HS-27A (cell line): ENCODE measurements around the gene KCP.

Experiments used
- DNase-seq: peaks from one replicate; pipeline ENCODE4 v3.0.0-alpha.2; 2012; ENCODE audit warnings: low read depth, missing footprints

KCP gene

GRCh38 chr7:128906766-128907559 is 3.5 kb downstream of the KCP start:
- no peak for DNase-seq

DNA sequence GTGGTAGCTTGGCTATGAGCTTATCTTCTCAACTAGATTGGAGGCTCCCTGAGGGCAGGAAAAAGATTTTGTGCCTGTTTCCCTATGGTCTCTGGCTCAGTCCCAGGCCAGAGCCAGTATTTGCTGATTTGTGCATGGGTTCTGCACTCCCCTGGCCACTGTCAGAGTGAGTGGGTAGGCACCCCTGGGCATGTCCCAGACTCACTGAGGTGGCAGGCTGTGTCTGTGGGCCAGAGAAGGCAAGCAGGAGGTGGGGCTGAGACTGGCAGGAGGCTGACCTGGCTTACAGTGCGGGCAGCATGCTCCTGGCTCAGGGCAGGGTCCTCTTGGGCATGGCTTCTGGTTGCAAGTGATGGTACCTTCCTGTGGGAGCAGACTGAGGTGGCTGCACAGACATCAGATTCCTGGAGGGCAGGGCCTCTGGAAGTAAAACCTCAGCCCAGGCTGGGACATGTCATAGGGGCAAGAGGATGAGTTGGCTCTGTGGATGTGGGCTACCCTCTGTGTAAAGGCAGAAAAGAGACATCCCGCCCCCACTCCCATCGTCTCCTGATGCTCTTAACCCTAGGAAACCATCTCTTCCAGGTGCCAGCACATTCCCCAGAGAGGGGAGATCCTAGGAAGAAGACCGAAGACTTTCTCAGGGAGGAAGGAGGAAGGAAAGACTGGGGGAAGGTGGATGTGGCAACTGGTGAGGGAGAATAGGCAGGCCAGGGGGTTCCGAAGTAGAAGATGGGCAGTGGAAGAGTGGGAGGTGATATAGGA is 4.3 kb downstream of the KCP start:
- DNase-seq = no peak

GRCh38 chr7:128904381-128905197 is 5.9 kb downstream of the KCP start:
- no peak for DNase-seq

GRCh38 chr7:128903621-128904361 is 6.7 kb downstream of the KCP start:
- DNase-seq = no peak

DNA sequence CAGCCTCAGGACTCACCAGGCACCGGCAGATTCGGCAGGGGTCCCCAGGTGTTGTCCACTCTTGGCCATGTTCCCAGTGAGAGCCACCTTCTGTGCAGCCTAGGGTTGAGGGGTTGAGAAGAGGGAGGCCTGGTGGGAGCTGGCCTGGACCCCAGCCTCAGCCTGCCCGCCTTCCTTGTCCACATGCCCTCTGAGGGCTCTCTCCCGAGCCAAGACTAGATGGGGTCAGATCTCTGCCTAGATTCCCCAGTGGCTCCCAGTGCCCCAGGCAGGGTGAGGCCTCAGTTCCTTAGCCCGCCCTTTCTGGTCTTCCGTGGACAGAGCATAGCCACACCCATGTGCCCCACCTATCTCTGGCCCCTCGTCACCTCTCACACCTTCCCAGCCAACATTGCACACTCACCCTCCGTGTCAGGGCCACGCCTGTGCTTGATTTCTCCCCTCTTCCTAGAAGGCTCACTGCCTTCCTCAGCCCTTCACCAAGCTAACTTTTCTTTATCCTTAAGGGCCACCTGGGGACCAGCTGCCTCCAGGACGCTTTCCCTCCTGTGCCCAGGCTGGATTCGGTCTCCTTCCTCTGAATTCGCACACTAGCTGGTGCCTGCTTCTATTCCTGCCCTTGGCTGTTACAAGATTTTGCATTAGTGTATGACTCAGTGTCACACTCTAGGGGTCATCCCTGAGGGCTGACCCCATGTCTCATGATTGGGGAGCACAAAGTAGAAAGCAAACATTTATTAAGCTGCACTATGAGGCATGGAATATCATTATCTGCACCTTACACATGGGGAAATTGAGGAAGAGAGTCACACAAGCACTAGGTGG is 7.5 kb downstream of the KCP start:
- DNase-seq = no peak

DNA sequence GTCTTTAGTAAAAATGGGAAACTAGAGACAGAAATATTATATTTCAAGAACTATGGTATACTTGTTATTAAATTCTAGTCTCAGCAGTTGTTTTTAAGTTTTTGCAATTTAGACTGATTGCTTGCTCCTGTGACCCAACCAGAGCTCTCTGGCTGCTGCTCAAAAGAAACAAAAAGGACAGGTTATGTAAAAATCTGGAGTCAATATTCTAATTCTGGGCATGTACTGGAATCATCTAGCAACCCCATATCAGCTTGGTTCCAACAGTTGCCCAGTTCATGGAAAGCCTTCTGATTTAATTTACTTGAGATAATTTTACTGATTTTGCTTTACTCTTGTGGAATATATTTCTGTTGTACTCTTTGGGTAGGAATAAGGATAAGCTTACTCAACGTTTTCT is 10.3 kb downstream of the KCP start:
- no peak for DNase-seq

- DNase-seq = no peak
Observed at GRCh38 chr7:128899392-128899791, 11.1 kb downstream of the KCP start.

DNA sequence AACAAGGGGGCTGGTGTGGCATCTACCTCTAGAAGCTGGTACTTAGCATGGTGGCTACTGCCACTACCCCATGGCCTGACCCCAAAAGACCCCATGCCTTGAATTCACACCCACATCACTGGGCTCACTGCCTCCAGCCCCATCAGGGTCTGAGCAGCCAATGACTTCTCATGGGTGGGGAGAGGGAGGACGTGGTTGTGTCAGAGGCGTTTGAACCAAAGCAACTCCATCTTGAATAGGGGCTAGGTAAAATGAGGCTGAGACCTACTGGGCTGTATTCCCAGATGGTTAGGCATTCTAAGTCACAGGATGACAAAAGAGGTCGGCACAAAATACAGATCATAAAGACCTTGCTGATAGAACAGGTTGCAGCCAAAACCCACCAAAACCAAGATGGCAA is 15.2 kb downstream of the KCP start:
- DNase-seq = no peak

DNA sequence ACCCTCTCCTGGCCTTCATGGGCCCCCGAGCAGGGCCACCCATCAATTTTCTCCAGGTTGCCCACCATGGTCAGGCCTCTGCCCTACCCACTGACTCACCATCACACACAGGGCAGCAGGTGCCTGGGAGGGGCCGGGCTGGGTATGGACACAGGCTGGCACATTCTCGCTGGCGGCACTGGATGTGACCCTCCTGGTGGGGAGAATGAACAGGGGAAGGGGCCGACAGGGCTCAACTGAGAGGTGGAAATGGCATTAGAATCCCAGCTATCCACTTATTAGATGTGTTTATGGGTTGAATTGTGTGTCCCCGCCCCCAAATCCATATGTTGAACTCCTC is 16.4 kb downstream of the KCP start:
- DNase-seq = no peak

DNA sequence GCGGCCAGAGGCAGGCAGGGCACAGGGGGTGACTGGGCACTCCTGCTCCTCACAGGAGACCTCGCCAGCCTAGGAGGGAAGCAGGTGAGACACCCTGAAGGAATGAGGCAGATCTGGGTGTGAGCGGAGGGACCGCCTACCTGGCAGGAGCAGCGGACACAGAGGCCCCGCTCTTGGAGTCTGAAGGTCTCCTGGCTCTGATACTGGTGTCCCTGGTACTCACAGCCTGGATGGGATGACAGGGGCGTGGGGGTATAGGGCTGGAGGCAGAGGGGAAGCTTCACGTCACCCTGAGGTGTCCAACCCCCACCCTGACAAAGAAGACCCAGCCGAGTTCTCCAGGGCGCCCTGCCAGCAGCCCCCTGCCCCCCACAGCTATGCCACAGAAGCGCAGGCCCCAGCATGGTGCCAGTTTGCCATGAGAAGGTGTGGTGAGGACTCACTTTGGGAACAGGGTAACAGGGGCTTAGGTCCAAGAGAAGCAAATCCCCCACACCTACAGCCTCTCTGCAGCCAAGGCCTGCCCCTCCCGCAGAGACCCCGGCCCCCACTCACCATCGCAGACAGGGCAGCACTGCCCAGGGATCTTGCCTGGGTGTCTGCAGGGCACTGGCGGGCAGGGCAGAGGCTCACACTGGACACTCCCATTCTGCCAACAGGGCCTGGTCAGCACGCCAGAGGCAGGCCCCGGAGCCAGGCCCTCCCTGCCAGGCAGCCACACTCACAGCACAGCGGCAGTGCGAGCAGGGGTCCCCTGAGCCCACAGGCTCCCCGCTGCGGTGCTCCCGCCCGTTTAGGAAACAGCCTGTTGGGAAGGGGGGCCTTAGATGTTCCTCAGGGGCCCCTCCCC is 17.0 kb downstream of the KCP start:
- no peak for DNase-seq

DNA sequence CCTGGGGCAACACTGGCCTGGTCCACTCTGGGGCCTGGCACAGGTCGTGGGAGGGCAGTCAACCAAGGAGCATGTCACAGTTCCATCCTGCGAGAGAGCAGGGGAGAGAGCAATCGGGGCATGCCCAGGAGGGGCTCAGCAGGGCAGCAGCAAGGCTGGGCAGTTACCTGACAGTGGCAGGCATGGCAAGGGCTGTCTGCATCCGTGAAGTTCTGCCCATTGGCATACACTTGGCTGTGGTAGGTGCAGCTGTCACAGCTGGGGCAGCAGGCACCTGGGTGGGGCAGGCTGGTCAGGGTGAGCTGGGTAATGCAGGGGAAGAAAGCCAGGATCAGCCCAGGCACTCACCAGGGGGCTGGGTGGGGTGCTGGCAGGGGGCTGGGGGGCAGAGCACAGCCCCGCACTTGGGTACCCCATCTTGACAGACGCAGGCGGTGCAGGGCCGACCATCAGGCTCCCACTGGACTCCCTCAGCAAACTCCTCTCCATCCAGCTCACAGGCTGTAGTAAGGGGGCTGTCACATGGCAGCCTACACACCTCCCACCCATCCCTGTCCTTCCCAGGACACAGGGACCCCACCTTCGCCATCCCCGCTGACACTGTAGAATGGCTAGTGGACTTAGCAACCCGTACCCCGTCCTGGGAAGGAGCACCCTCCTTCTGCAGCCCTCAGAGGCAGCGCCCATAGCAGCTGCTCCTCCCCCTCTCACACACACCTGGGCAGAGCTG is 17.8 kb downstream of the KCP start:
- no peak for DNase-seq

DNA sequence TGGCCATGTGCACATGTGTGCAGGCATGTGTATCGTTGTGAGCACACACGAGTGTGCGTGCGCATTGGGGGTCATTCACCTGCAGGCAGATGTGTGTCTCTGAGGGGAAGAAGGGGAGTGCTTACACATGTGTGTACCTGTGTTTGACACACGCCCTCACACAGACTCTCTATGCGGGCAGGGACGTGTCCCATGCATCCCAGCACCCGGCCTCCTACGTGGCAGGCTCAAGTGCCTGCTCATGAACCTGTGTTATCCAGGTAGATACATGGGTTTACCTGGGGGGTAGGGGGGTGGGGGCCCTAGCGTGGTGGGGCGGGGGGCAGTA is 18.6 kb downstream of the KCP start:
- DNase-seq = no peak

GRCh38 chr7:128891110-128891941 is 19.2 kb downstream of the KCP start:
- no peak for DNase-seq

DNA sequence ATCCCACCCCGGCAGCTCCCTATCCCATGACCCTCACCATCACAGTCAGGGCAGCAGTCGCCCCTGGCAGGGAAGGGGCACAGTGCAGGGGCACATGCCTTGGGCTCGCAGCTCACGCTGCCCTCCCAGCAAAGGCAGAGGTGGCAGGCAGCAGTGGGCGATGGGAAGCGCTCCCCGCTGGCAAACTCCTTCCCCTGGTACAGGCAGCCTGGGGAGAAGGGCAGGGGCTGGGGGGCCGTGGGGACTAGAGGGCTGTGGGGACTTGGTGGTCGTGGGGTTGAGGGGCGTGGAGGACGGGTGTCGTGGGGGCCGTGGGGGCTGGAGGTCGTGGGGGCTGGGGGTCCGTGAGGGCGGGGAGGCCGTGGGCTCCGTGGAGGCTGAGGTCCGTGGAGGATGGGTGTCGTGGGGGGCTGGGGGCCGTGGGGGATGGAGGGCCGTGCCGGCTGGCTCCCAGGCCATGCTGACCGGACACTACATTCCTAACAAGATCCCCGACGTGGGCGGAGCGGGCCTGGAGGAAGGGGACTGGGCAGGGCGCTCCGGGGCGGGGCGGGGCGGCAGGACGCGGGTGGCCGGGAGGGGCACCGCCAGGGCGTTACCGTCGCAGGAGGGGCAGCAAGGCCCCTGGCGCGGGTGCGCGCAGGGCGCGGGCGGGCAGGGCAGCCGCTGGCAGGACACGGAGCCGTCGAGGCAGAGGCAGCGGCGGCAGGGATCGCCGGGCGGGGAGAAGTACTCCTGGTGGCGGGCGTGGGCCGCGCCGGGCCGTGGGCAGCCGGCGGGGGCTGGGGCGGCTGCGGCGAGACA is 20.0 kb downstream of the KCP start:
- no peak for DNase-seq

DNA sequence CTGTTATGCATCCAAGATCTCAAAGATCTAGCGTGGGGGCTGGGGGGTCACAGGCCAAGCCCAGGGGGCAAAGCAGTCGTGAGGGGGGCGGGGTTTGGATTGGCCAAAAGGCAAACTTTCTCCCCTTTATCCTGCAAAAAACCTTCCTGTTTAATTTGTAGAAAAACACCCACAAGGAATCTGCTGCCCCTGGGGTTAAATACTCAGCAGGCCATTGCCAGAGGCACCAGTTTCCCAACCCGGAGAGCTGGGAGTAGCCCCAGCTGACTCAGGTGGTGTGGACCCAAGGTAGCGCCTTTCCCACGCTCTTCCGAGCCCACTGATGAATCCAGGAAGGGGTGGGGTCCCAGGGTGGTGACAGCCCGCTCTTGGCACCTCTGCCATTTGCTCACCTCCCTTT is 21.4 kb downstream of the KCP start:
- no peak for DNase-seq

DNA sequence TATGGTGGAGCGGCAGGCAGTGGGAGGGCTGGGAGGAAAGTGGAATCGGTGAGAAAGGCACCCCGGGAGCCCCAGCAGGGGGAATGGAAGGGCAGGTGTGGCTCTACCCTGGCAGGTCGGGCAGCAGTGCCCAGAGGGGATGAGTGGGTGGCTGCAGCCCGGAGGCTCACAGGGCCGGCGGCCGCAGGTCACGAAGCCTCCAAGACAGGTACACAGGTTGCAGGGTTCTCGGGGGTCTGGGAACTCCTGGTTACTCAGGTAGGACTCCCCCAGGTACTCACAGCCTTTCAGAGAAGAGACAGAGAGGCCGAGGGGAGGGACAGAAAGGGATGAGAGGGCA is 21.8 kb downstream of the KCP start:
- no peak for DNase-seq

DNA sequence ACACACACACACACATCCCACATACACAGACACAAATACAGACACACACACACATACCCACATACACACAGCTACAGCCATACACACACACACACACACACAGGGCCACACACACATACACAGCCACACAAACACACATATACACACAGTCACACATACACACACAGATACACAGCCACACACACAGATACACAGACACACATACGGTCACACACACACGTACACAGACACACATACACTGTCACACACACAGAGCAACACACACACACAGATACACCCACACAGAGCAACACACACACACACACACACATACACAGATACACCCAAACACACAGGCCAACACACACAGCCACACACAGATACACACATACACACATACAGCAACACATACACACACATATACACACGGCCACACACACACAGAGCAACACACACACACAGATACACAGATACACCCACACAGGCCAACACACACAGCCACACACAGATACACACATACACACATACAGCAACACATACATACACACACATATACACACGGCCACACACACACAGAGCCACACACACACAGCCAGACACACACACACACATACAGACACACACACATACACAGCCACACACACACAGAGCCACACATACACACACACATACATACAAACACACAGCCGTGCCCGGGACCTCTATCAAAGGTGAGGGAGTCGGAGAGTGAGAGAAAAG is 22.3 kb downstream of the KCP start:
- no peak for DNase-seq
